GM12873 (cell line): ENCODE results near the gene SSRP1.

ENCODE experiments used
- CTCF ChIP-seq: IDR thresholded peaks from 2 replicates; pipeline ENCODE4 v1.5.1; 2012; ENCODE audit warnings: low read depth, mild to moderate bottlenecking, moderate library complexity, low read length, control low read depth; ENCODE audit not compliant: insufficient read depth; ENCODE audit errors: missing control alignments

SSRP1 gene

GRCh38 chr11:57335023-57335342, 709 bp downstream of the SSRP1 start:
- no peak for TF ChIP-seq CTCF

- TF ChIP-seq CTCF, result no peak
Measured at GRCh38 chr11:57332694-57333440, 2.8 kb downstream of the SSRP1 start.

GRCh38 chr11:57331720-57332119, 4.0 kb downstream of the SSRP1 start:
- no peak for TF ChIP-seq CTCF

- TF ChIP-seq CTCF, result no peak
Measured at GRCh38 chr11:57330029-57330428, 5.7 kb downstream of the SSRP1 start.

GRCh38 chr11:57327721-57328120, 8.0 kb downstream of the SSRP1 start:
- TF ChIP-seq CTCF, result no peak

- TF ChIP-seq CTCF, result no peak
Measured at GRCh38 chr11:57325735-57326048, 10.0 kb downstream of the SSRP1 start.

- no peak for TF ChIP-seq CTCF
Measured at GRCh38 chr11:57324886-57325734, 10.6 kb downstream of the SSRP1 start, which contains the start of gene TNKS1BP1. TSS of gene TNKS1BP1 (minus strand) at chr11:57324952. CDS start at chr11:57321885, 3,067 bp downstream.
